ENCODE data around the gene RAB7A. TPM values are rescaled to one million over a fixed set of nuclear protein-coding genes. Genes with fewer than 3 reads are reported as not detected.
"Not testable (repeated sequence)": the region's sequence is repeated elsewhere in the genome, so short reads cannot be mapped to it uniquely, and the experiment has no call there.

The RAB7A gene
- total RNA-seq, 6 donors from 2014 or later, result 72.3 to 287 (median 139) TPM

DNA sequence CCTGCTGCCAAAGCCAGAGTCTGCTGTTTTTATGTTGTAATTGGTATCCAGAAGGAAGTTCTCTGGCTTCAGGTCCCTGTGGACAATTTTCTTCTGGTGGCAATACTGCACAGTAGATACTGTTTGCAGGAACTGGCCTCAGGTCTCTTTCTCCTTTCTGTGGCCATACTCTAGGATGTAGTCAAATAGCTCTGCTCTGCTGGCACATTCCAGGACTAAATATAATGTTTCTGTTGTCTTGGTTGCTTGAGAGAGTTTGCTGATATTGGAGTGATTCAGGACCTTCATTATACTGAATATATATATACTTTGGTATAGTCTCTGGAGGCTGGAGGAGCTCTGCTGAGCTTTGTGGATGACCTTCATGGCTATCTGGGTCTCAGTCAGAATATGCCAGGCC is 23.1 kb downstream of the RAB7A start:
- Histone ChIP-seq H3K27me3 (no peaks in the 10 kb centered on the region), H3K27ac (peak overlapping the region in 1 of 4 donors; percentile 1), H3K4me1 (peaks cover 24 to 40% (median 28%) of the 10 kb centered on the region in 4 donors), H3K36me3 (peaks cover 0 to 13% (median 2%) of the 10 kb centered on the region in 4 donors), H3K9me3 (no peaks in the 10 kb centered on the region), H3K4me3 (no peak overlapping the region)
- ATAC-seq (ENCODE audit: low FRiP score in 2 of 2) (no peak), DNase-seq (no peak)
- TF ChIP-seq POLR2AphosphoS5 (IDR thresholded peaks at IDR 0.05) (no peak), EP300 (IDR thresholded peaks at IDR 0.05) (no peak), POLR2A (IDR thresholded peaks at IDR 0.05) (no peak)
- TF ChIP-seq, protein P1, sequence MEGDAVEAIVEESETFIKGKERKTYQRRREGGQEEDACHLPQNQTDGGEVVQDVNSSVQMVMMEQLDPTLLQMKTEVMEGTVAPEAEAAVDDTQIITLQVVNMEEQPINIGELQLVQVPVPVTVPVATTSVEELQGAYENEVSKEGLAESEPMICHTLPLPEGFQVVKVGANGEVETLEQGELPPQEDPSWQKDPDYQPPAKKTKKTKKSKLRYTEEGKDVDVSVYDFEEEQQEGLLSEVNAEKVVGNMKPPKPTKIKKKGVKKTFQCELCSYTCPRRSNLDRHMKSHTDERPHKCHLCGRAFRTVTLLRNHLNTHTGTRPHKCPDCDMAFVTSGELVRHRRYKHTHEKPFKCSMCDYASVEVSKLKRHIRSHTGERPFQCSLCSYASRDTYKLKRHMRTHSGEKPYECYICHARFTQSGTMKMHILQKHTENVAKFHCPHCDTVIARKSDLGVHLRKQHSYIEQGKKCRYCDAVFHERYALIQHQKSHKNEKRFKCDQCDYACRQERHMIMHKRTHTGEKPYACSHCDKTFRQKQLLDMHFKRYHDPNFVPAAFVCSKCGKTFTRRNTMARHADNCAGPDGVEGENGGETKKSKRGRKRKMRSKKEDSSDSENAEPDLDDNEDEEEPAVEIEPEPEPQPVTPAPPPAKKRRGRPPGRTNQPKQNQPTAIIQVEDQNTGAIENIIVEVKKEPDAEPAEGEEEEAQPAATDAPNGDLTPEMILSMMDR (IDR thresholded peaks at IDR 0.05), result no peak

DNA sequence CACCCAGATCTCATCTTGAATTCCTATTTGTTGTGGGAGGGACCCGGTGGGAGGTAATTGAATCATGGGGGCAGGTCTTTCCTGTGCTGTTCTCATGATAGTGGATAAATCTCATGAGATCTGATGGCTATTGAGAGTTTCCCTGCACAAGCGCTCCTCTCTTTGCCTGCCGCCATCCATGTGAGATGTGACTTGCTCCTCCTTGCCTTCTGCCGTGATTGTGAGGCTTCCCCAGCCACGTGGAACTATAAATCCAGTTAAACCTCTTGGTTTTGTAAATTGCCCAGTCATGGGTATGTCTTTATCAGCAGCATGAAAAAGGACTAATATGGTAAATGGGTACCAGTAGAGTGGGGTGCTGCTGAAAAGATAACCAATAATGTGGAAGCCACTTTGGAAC is 23.6 kb downstream of the RAB7A start:
- peaks cover 24 to 40% (median 29%) of the 10 kb centered on the region in 4 donors for H3K4me1 ChIP-seq
- H3K27me3 ChIP-seq; H3K36me3 ChIP-seq; H3K27ac ChIP-seq; H3K9me3 ChIP-seq; DNase-seq; ATAC-seq (ENCODE audit: low FRiP score in 2 of 2); H3K4me3 ChIP-seq: not testable (repeated sequence)
- 82 to 98% methylated on average over 5 of the region's 5 CpGs for WGBS, 2 donors

DNA sequence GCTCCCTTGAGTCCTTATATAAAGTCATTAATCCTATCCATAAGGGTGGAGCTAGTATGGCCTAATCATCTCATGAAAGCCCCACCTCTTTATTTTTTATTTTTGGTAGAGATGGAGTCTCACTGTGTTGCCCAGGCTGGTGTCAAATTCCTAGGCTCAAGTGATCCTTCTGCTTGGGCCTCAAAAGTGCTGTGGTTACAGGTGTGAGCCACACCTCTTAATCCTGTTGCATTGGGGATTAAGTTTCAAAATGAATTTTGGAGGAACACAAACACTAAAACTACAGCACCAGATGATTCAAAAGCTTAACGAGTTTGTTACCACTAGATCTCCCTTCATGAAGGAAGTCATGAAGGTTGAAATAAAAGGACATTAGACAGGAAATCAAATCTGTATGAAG is 27.7 kb downstream of the RAB7A start:
- TF ChIP-seq EP300 (IDR thresholded peaks at IDR 0.05), result no peak
- no peak for TF ChIP-seq POLR2A (IDR thresholded peaks at IDR 0.05)
- no peak for TF ChIP-seq POLR2AphosphoS5 (IDR thresholded peaks at IDR 0.05)
- TF ChIP-seq, protein P1 (IDR thresholded peaks at IDR 0.05), result no peak
- DNase-seq (no peak), ATAC-seq (ENCODE audit: low FRiP score in 2 of 2) (no peak)
- Histone ChIP-seq H3K27me3 (no peaks in the 10 kb centered on the region), H3K9me3 (no peaks in the 10 kb centered on the region), H3K4me1 (peaks cover 29 to 47% (median 29%) of the 10 kb centered on the region in 4 donors), H3K27ac (no peak overlapping the region), H3K36me3 (no peaks in the 10 kb centered on the region), H3K4me3 (no peak overlapping the region)
- 48 to 50% methylated on average over 1 of the region's 1 CpG for WGBS, 2 donors

DNA sequence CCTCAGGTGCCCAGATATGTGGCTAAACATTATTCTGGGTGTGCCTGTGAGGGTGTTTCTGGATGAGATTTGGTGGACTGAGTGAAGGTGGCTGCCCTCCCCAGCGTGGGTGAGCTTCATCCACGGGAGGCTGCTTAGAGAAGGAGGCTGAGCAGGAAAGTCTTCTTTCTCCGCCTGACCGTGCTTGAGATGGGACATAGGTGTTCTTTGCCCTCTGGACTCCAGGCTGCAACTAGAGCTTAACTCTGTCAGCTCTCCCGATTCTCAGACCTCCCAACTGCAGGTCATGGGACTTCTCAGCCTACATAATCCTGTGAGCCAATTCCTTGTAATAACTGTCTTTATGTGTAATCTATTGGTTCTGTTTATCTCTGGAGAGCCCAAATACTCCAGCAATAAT is 34.1 kb downstream of the RAB7A start:
- ATAC-seq (ENCODE audit: low FRiP score in 2 of 2) (peak; percentile 11 to 66), DNase-seq (no peak)
- Histone ChIP-seq H3K4me3 (no peak overlapping the region), H3K4me1 (peaks cover 42 to 59% (median 48%) of the 10 kb centered on the region in 4 donors), H3K9me3 (no peaks in the 10 kb centered on the region), H3K27ac (peak overlapping the region; percentile 41 to 87 (median 83)), H3K36me3 (peaks cover 0 to 4% (median 2%) of the 10 kb centered on the region in 4 donors), H3K27me3 (no peaks in the 10 kb centered on the region)
- WGBS, 2 donors, result 94 to 98% methylated on average over 5 of the region's 5 CpGs
- TF ChIP-seq, protein P1 (IDR thresholded peaks at IDR 0.05), result no peak
- TF ChIP-seq POLR2AphosphoS5 (IDR thresholded peaks at IDR 0.05) (no peak), EP300 (IDR thresholded peaks at IDR 0.05) (no peak), POLR2A (IDR thresholded peaks at IDR 0.05) (no peak)

DNA sequence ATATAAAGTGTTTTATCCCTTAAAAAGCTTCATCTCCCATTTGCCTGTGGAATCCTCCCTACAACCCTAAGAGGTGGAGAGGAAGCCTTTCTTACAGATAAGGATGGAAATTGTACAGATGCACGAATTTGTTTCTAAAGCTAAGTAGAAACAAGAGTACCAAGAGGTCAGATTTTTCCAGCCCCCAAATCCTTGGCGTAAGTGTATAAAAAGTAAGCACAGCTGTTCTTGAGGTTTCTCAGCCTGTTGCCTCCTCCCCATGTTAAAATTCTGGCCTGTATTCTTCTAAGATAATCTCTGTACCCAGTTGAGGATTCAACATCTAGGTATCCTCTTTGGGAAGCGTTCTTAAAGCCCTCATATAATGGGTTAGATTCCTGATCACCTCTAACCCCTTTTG is 34.9 kb downstream of the RAB7A start:
- peak overlapping the region in 3 of 4 donors; percentile 80 to 87 (median 86) for H3K27ac ChIP-seq
- H3K36me3 ChIP-seq, result peaks cover 0 to 9% (median 2%) of the 10 kb centered on the region in 4 donors
- H3K4me3 ChIP-seq, result no peak overlapping the region
- TF ChIP-seq POLR2AphosphoS5 (IDR thresholded peaks at IDR 0.05) (no peak), EP300 (IDR thresholded peaks at IDR 0.05) (no peak), POLR2A (IDR thresholded peaks at IDR 0.05) (no peak)
- TF ChIP-seq, protein P1 (IDR thresholded peaks at IDR 0.05), result no peak
- ATAC-seq (ENCODE audit: low FRiP score in 2 of 2) (no peak), DNase-seq (no peak)
- WGBS, 2 donors, result 85 to 92% methylated on average over 3 of the region's 3 CpGs
- H3K4me1 ChIP-seq, result peaks cover 42 to 56% (median 48%) of the 10 kb centered on the region in 4 donors
- H3K9me3 ChIP-seq, result no peaks in the 10 kb centered on the region
- H3K27me3 ChIP-seq, result no peaks in the 10 kb centered on the region
